ENCODE results near the gene HMGN3.

HMGN3 gene

DNA sequence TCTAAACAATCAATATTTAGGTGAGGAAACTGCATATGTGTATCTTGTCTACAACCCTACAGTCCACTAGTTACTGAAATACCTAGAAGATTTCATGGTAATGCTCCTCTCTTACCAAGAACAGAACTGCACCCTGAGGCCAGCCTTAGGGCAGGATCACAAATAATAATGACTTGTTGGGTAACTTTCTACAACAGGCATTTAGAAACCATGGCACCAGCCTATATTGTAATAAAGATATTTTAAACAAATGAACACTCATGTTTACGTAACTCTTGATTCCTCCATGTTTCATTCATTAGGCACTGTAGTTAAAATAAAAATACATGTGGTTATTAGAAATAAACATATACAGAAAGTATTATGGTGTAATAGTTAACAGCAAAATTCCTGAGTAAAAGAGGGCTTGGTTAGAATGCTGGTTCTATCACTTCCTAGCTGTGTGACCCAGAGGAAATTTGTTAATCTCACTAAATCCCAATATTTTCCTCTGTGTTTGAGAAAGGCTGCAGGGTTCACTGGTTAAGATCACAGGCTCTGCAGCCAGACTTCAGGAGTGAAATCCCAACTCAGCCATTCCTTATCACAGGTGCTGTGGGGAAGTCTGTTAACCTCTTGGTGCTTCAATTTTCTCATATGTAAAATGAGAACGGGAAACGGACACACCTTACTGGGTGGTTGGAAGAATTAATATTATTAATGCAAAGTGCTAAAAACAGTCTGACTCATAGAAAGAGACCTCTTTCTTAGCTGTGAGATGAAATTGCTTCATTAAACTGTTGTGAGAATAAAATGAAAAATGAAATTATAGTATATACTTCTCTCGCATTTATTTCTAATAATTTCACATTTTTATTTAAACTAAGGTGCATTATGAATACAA, 8.5 kb downstream of the HMGN3 start:
- no peak for DNase-seq (ENCODE audit: low read depth)

DNA sequence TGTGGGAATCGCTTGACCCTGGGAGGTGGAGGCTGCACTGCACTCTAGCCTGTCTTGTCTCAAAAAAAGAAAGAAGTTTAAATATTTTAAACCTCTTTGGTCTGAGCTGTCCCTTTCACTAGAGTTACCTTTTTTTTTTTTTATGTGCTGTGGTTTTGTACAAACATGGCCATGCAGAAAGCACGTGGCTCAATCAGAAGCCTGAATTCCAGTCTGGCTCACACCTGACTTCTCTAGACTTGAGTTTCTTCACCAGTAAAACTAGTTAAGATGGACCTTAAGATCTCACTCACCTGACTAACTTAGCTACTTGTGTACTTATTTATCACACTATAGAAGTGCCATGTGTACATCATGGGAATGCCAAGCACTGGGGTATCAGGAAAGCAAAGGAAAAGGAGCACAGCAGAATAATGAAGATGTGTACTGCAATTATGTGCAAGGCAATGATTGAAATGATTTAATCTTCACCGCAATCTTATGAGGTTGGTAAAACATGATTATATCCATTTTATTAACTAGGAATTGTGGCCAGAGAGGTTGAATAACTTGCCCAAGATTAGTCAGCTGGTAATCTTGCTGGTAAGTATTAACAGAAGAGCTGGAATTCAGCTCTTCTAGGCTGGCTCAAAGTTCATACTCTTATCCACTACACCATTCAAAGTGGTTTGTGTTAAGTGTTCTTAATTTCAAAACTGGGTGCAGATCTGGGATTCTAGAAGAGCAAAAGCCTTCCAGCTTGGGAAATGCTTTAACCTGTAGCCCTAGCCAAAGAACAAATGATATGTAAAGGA, 10.7 kb downstream of the HMGN3 start:
- TF ChIP-seq, protein P1, sequence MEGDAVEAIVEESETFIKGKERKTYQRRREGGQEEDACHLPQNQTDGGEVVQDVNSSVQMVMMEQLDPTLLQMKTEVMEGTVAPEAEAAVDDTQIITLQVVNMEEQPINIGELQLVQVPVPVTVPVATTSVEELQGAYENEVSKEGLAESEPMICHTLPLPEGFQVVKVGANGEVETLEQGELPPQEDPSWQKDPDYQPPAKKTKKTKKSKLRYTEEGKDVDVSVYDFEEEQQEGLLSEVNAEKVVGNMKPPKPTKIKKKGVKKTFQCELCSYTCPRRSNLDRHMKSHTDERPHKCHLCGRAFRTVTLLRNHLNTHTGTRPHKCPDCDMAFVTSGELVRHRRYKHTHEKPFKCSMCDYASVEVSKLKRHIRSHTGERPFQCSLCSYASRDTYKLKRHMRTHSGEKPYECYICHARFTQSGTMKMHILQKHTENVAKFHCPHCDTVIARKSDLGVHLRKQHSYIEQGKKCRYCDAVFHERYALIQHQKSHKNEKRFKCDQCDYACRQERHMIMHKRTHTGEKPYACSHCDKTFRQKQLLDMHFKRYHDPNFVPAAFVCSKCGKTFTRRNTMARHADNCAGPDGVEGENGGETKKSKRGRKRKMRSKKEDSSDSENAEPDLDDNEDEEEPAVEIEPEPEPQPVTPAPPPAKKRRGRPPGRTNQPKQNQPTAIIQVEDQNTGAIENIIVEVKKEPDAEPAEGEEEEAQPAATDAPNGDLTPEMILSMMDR (conservative IDR thresholded peaks at IDR 0.05; ENCODE audit: low read depth, low read length), result no peak
- no peak overlapping the region for H3K4me3 ChIP-seq (ENCODE audit: low read length)
- no peak for DNase-seq (ENCODE audit: low read depth)

More for the DNA sequence above, 8.5 kb downstream of the HMGN3 start:
- no peak overlapping the region for H3K4me3 ChIP-seq (ENCODE audit: low read length)
- TF ChIP-seq, protein P1 (conservative IDR thresholded peaks at IDR 0.05; ENCODE audit: low read depth, low read length), result no peak

DNA sequence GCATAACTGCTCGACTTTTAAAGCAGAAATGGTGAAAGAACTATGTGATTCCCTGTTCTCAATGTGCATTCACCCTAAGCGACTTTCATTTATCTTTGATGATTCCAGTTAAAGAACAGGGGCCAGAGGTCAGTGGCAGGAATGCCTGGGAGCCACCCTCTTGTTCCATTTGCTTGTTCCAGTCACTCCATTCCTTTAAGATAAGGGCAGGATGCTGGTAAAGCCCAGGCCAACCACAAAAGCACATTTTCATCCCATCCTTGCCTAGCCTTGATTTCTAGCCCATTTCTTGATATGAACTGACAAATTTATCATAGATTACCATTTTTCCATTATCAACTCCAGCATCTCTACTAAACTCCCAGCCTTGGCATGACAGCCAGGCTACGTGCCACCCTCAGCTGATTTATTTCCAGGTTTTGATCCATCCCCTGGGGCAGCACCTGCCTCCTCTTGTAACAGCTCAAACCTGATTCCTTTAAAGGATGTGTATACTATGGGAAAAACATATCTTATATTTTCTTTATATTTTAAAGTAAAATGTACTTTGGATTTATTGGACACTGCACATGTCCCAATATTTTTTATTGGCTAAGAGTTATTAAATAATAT, 19.2 kb downstream of the HMGN3 start:
- H3K4me3 ChIP-seq (ENCODE audit: low read length), result no peak overlapping the region
- DNase-seq (ENCODE audit: low read depth), result no peak
- TF ChIP-seq, protein P1 (conservative IDR thresholded peaks at IDR 0.05; ENCODE audit: low read depth, low read length), result no peak

GRCh38 chr6:79212859-79213258, 21.6 kb downstream of the HMGN3 start:
- DNase-seq (ENCODE audit: low read depth), result no peak
- TF ChIP-seq, protein P1 (conservative IDR thresholded peaks at IDR 0.05; ENCODE audit: low read depth, low read length), result no peak

DNA sequence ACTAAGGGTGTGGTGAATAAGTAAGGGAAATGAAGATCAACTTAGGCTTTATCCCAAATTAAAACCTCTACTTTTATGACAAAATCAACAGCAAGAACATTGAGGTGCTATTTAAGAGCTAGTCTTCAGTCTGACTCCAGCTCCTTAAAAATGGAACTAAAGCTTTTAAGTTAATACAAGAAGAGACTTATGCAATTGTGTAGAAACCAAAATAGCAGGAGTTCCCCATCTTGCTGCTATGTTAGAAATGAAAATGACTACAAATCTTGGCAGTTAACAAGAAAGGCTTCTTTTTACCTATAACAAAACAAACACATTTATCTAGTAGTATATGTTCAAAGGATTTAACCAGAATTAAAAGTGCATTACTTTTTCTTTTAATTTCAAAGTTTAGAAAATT, 25.7 kb downstream of the HMGN3 start:
- no peak for DNase-seq (ENCODE audit: low read depth)
- TF ChIP-seq, protein P1 (conservative IDR thresholded peaks at IDR 0.05; ENCODE audit: low read depth, low read length), result no peak
- no peak overlapping the region for H3K4me3 ChIP-seq (ENCODE audit: low read length)

More at GRCh38 chr6:79212859-79213258, 21.6 kb downstream of the HMGN3 start:
- H3K4me3 ChIP-seq (ENCODE audit: low read length), result no peak overlapping the region

DNA sequence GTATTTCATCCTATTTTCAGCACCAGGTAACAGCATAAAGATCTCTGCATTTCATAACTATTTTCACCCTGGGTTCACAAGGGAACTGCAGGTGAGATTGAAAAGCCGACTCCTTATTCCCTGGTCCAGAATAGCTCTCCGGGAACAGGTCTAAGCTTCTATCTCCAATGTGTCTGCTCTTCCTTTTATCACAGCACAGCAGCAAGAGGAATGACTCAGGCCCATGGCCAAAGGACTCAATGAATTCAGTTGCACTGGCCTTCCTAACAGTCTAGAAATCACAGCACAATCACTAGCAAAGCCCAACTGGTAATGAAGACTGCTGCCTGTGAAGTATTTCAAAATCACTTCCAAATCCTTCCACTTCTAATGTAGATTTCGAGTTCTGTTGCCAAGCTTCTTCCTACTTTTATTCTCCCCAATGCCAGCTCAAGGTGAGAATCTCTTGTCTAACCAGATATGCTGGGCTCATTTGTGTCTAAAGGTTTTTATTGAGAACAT, 30.7 kb downstream of the HMGN3 start:
- no peak for DNase-seq (ENCODE audit: low read depth)
- H3K4me3 ChIP-seq (ENCODE audit: low read length), result no peak overlapping the region
- TF ChIP-seq, protein P1 (conservative IDR thresholded peaks at IDR 0.05; ENCODE audit: low read depth, low read length), result no peak
